Lower leg skin (tissue), 4 donors: ENCODE results near the gene ARHGAP45. TPM values are rescaled to one million over a fixed set of nuclear protein-coding genes. Genes with fewer than 3 reads are reported as not detected.
"Not testable (repeated sequence)": the region's sequence is repeated elsewhere in the genome, so short reads cannot be mapped to it uniquely, and the experiment has no call there.

ENCODE experiments used
- DNase-seq, 2 donors: peaks; one replicate each; pipeline ENCODE4 v3.0.0-alpha.2; 2019; ENCODE audit warnings: low spot score in 2 of 2
- H3K4me3 ChIP-seq: fragments of 200-600 bp; sonication (generic); 2 replicates; pipeline ENCODE4 v1.5.1; 2017; ENCODE audit warnings: mild to moderate bottlenecking, low read depth; ENCODE audit not compliant: poor library complexity, severe bottlenecking
- CTCF ChIP-seq, 3 donors: fragments of 450-650 bp; IDR thresholded peaks; one replicate each; pipeline ENCODE4 v1.5.1; 2016; ENCODE audit warnings: antibody characterized with exemption in 3 of 3, mild to moderate bottlenecking in 3 of 3, moderate library complexity in 2 of 3
- POLR2A ChIP-seq, 2 donors: fragments of 450-650 bp; IDR thresholded peaks; one replicate each; pipeline ENCODE4 v1.6.1; 2016 to 2017; ENCODE audit warnings: antibody characterized with exemption in 2 of 2, mild to moderate bottlenecking in 1 of 2, moderate library complexity in 1 of 2
- WGBS, 2 donors: methylation state at CpG; one replicate each; pipeline ENCODE4 v1.1.5; 2018; 5-methylcytosine and 5-hydroxymethylcytosine counted together
- intact Hi-C: fragments of 100-400 bp; cut with DNase I; formaldehyde crosslinking; loops from one replicate; pipeline ENCODE4 v1.15.0; 2023; ENCODE audit warnings: low total_unique reads
- total RNA-seq, 4 donors: library from RNA; depleted of rRNA; stranded (reverse); fragments of >200 nt; gene quantifications; one replicate each; pipeline ENCODE4 v1.1.0, GENCODE V29; 2016

Gene ARHGAP45
- total RNA-seq, 4 donors from 2014 or later = 12.4 to 36.0 (median 14.4) TPM

- WGBS, 2 donors = 86 to 90% methylated on average over 17 to 22 of the region's 23 CpGs
- no peak overlapping the region for H3K4me3 ChIP-seq
- intact Hi-C loops = no loop called here
- no peak for TF ChIP-seq CTCF (IDR thresholded peaks at IDR 0.05)
- no peak for TF ChIP-seq POLR2A (IDR thresholded peaks at IDR 0.05)
- no peak for DNase-seq
Observed at GRCh38 chr19:1123885-1124677, 57.1 kb downstream of the ARHGAP45 start.

GRCh38 chr19:1125601-1126467 is 58.9 kb downstream of the ARHGAP45 start:
- intact Hi-C loops = no loop called here
- TF ChIP-seq CTCF (IDR thresholded peaks at IDR 0.05) = no peak
- TF ChIP-seq POLR2A (IDR thresholded peaks at IDR 0.05) = no peak
- H3K4me3 ChIP-seq = no peak overlapping the region
- DNase-seq = no peak
- WGBS, 2 donors = 84 to 88% methylated on average over 33 of the region's 33 CpGs

- WGBS, 2 donors = 89 to 97% methylated on average over 28 to 33 of the region's 33 CpGs
- TF ChIP-seq POLR2A (IDR thresholded peaks at IDR 0.05) = no peak
- TF ChIP-seq CTCF (IDR thresholded peaks at IDR 0.05) = no peak
- intact Hi-C loops = no loop called here
- no peak overlapping the region for H3K4me3 ChIP-seq
- no peak for DNase-seq
Observed at GRCh38 chr19:1126984-1127760, 60.2 kb downstream of the ARHGAP45 start.

- DNase-seq = no peak
- H3K4me3 ChIP-seq = no peak overlapping the region
- 59 to 71% methylated on average over 17 of the region's 17 CpGs for WGBS, 2 donors
- intact Hi-C loops = no loop called here
- TF ChIP-seq CTCF (IDR thresholded peaks at IDR 0.05) (no peak), POLR2A (IDR thresholded peaks at IDR 0.05) (no peak)
Observed at GRCh38 chr19:1128106-1128505, 61.1 kb downstream of the ARHGAP45 start.

GRCh38 chr19:1129084-1129483 is 62.1 kb downstream of the ARHGAP45 start:
- intact Hi-C loops, DNase-seq, H3K4me3 ChIP-seq: not testable (repeated sequence)
- 92 to 95% methylated on average over 6 to 7 of the region's 7 CpGs for WGBS, 2 donors
